IMR-90 (cell line): ENCODE data around the gene POLR3E. TPM values are rescaled to one million over a fixed set of nuclear protein-coding genes. Genes with fewer than 3 reads are reported as not detected.

Source experiments
- ATAC-seq: fragments of 200-7000 bp; cut with Tn5 transposase; 2 replicates; pipeline ENCODE4 v1.9.1; 2020; ENCODE audit warnings: low read depth, mild to moderate bottlenecking, moderate library complexity
- BruUV-seq: library from RNA; stranded (reverse); fragments of 400-500 nt; replicated peaks from 2 replicates; lab custom pipeline; 2021; lab: Mats Ljungman, UMichigan
- CTCF ChIA-PET: fragments of 300-600 bp; formaldehyde crosslinking; extraction: SDS; loops from one replicate; lab custom pipeline; 2021; ENCODE audit warnings: antibody characterized with exemption; lab: Yijun Ruan, JAX
- POLR2A ChIA-PET: fragments of 300-600 bp; sonication (Branson Sonifier 250); formaldehyde crosslinking; loops from one replicate; lab custom pipeline; 2022; ENCODE audit warnings: antibody characterized with exemption; ENCODE audit not compliant: unreplicated experiment; lab: Charles Lee
- DNase-seq: peaks from one replicate; pipeline ENCODE4 v3.0.0; 2013
- H2AFZ ChIP-seq: replicated peaks from 2 replicates; pipeline ENCODE3; 2013; ENCODE audit warnings: low read length, mild to moderate bottlenecking; ENCODE audit not compliant: poor library complexity
- H2AK5ac ChIP-seq: 2 replicates; pipeline ENCODE4 v1.6.1; 2013; ENCODE audit warnings: low read depth, low read length, inconsistent platforms
- H2AK9ac ChIP-seq: replicated peaks from 2 replicates; pipeline ENCODE3; 2013; ENCODE audit warnings: mild to moderate bottlenecking, low read depth, low read length, moderate library complexity; ENCODE audit not compliant: poor library complexity
- H2BK120ac ChIP-seq: 2 replicates; pipeline ENCODE4 v1.6.1; 2013; ENCODE audit warnings: low read depth, low read length, inconsistent platforms
- H2BK15ac ChIP-seq: 3 replicates; pipeline ENCODE4 v1.6.1; 2013; ENCODE audit warnings: low read depth, low read length, inconsistent platforms
- H2BK20ac ChIP-seq: 2 replicates; pipeline ENCODE4 v1.6.1; 2013; ENCODE audit warnings: low read depth, mild to moderate bottlenecking, inconsistent platforms, low read length, moderate library complexity
- H2BK5ac ChIP-seq: 2 replicates; pipeline ENCODE4 v1.6.1; 2013; ENCODE audit warnings: mild to moderate bottlenecking, low read depth, low read length, inconsistent platforms; ENCODE audit not compliant: poor library complexity, severe bottlenecking
- H3K14ac ChIP-seq: replicated peaks from 2 replicates; pipeline ENCODE4 v1.6.1; 2013; ENCODE audit warnings: low read depth, low read length, inconsistent platforms
- H3K18ac ChIP-seq: 2 replicates; pipeline ENCODE4 v1.6.1; 2013; ENCODE audit warnings: low read depth, low read length, control low read depth
- H3K23ac ChIP-seq: 2 replicates; pipeline ENCODE4 v1.6.1; 2013; ENCODE audit warnings: low read depth, low read length, inconsistent platforms
- H3K27ac ChIP-seq: 2 replicates; pipeline ENCODE4 v1.5.1; 2013; ENCODE audit warnings: mild to moderate bottlenecking, control low read depth, low read length; ENCODE audit not compliant: insufficient read depth
- H3K27me3 ChIP-seq: 2 replicates; pipeline ENCODE4 v1.6.1; 2013; ENCODE audit warnings: low read length; ENCODE audit not compliant: control insufficient read depth, insufficient read depth
- H3K36me3 ChIP-seq: 2 replicates; pipeline ENCODE4 v1.6.1; 2013; ENCODE audit warnings: low read length, mixed read lengths; ENCODE audit not compliant: control insufficient read depth, insufficient read depth
- H3K4ac ChIP-seq: 2 replicates; pipeline ENCODE4 v1.6.1; 2013; ENCODE audit warnings: low read depth, low read length, inconsistent platforms
- H3K4me1 ChIP-seq: 2 replicates; pipeline ENCODE4 v1.6.1; 2013; ENCODE audit warnings: low read length, mixed read lengths; ENCODE audit not compliant: control insufficient read depth, insufficient read depth
- H3K4me2 ChIP-seq: 2 replicates; pipeline ENCODE4 v1.6.1; 2013; ENCODE audit warnings: low read depth, mild to moderate bottlenecking, control low read depth, low read length, moderate library complexity
- H3K4me3 ChIP-seq: 2 replicates; pipeline ENCODE4 v1.5.1; 2013; ENCODE audit warnings: low read depth, mild to moderate bottlenecking, control low read depth, low read length, moderate library complexity; ENCODE audit not compliant: insufficient read depth
- H3K56ac ChIP-seq: 2 replicates; pipeline ENCODE4 v1.6.1; 2013; ENCODE audit warnings: low read length, inconsistent platforms; ENCODE audit not compliant: insufficient read depth; ENCODE audit errors: extremely low read depth
- H3K79me1 ChIP-seq, 2 experiments: 2 replicates each; pipeline ENCODE4 v1.6.1; 2013; ENCODE audit warnings: low read length in 2 of 2, inconsistent platforms in 1 of 2, low read depth in 1 of 2
- H3K9ac ChIP-seq: 2 replicates; pipeline ENCODE4 v1.6.1; 2013; ENCODE audit warnings: low read depth, low read length, control low read depth
- H3K9me1 ChIP-seq: 2 replicates; pipeline ENCODE4 v1.6.1; 2013; ENCODE audit warnings: low read length, inconsistent platforms; ENCODE audit not compliant: insufficient read depth
- H3K9me3 ChIP-seq: 2 replicates; pipeline ENCODE4 v1.6.1; 2013; ENCODE audit warnings: low read length; ENCODE audit not compliant: control insufficient read depth, insufficient read depth
- H4K20me1 ChIP-seq: 2 replicates; pipeline ENCODE4 v1.6.1; 2013; ENCODE audit warnings: low read length, inconsistent platforms; ENCODE audit not compliant: insufficient read depth
- H4K5ac ChIP-seq: 2 replicates; pipeline ENCODE4 v1.6.1; 2013; ENCODE audit warnings: mild to moderate bottlenecking, low read depth, low read length, control low read depth
- H4K8ac ChIP-seq, 2 experiments: 2 replicates each; pipeline ENCODE4 v1.6.1; 2013; ENCODE audit warnings: low read depth in 2 of 2, low read length in 2 of 2, control low read depth in 1 of 2, inconsistent platforms in 1 of 2
- H4K91ac ChIP-seq: 2 replicates; pipeline ENCODE4 v1.6.1; 2013; ENCODE audit warnings: low read depth, low read length, inconsistent platforms; ENCODE audit not compliant: insufficient read depth
- CHD1 ChIP-seq: IDR thresholded peaks from 2 replicates; pipeline ENCODE4 v1.6.1; 2012; ENCODE audit warnings: low read depth, low read length, improper control_type of control experiment
- FOS ChIP-seq: fragments of 150-350 bp; IDR thresholded peaks from 2 replicates; pipeline ENCODE4 v1.6.1; 2016; ENCODE audit warnings: low read depth, low read length
- MAFK ChIP-seq: IDR thresholded peaks from 2 replicates; pipeline ENCODE4 v1.6.1; 2012; ENCODE audit warnings: low read depth, low read length, improper control_type of control experiment
- MXI1 ChIP-seq: IDR thresholded peaks from 2 replicates; pipeline ENCODE4 v1.6.1; 2012; ENCODE audit warnings: low read depth, mild to moderate bottlenecking, low read length, moderate library complexity, borderline replicate concordance
- NFE2L2 ChIP-seq: fragments of 150-350 bp; IDR thresholded peaks from 2 replicates; pipeline ENCODE4 v1.6.1; 2016; ENCODE audit warnings: low read depth, mild to moderate bottlenecking, low read length
- POLR2A ChIP-seq: IDR thresholded peaks from 2 replicates; pipeline ENCODE4 v1.6.1; 2012; ENCODE audit warnings: mild to moderate bottlenecking, low read depth, low read length
- RAD21 ChIP-seq: IDR thresholded peaks from 2 replicates; pipeline ENCODE4 v1.6.1; 2012; ENCODE audit warnings: low read length, improper control_type of control experiment
- SMC3 ChIP-seq: fragments of 150-350 bp; IDR thresholded peaks from 2 replicates; pipeline ENCODE4 v1.6.1; 2016; ENCODE audit warnings: low read depth, mild to moderate bottlenecking, antibody characterized with exemption, low read length, moderate library complexity
- WGBS, 2 experiments: methylation state at CpG; one replicate each; pipeline versions ENCODE4 v1.1.5 to v1.1.7; 2013; ENCODE audit warnings: missing lambda C conversion rate in 2 of 2; ENCODE audit not compliant: insufficient read length in 1 of 2; ENCODE audit errors: extremely low coverage in 2 of 2; 5-methylcytosine and 5-hydroxymethylcytosine counted together
- dilution Hi-C: fragments of 300-500 bp; cut with HindIII; formaldehyde crosslinking; loops from one replicate; pipeline ENCODE4 v1.14.3; 2018; ENCODE audit warnings: low sequenced_read_pairs; ENCODE audit not compliant: unreplicated experiment
- in situ Hi-C: fragments of 300-500 bp; cut with MboI; formaldehyde crosslinking; loops from 3 replicates; pipeline ENCODE4 v1.14.3; 2019; ENCODE audit warnings: low sequenced_read_pairs, inconsistent platforms, mixed read lengths
- intact Hi-C: fragments of 100-400 bp; cut with micrococcal nuclease; formaldehyde crosslinking; loops from 2 replicates; pipeline ENCODE4 v1.10.0; 2022
- polyA plus RNA-seq, 3 experiments: library from polyadenylated mRNA; depleted of rRNA; stranded (reverse); fragments of >200 nt; gene quantifications; 2 replicates each; pipeline ENCODE4 v1.2.3, GENCODE V29; 2012; ENCODE audit warnings: low replicate concordance in 1 of 3
- total RNA-seq: library from RNA; depleted of rRNA; stranded (reverse); fragments of >200 nt; gene quantifications from 2 replicates; pipeline ENCODE4 v1.2.3, GENCODE V29; 2012
- TF ChIP-seq, protein P1 (sequence below): fragments of 150-350 bp; IDR thresholded peaks from 2 replicates; pipeline ENCODE4 v1.6.1; 2017; ENCODE audit warnings: mild to moderate bottlenecking, antibody characterized with exemption, low read length, low read depth

POLR3E gene
- total and polyA plus RNA-seq, 2 of the 4 experiments (the other 2 are of a cell fraction), result 19.9 to 46.0 TPM

DNA sequence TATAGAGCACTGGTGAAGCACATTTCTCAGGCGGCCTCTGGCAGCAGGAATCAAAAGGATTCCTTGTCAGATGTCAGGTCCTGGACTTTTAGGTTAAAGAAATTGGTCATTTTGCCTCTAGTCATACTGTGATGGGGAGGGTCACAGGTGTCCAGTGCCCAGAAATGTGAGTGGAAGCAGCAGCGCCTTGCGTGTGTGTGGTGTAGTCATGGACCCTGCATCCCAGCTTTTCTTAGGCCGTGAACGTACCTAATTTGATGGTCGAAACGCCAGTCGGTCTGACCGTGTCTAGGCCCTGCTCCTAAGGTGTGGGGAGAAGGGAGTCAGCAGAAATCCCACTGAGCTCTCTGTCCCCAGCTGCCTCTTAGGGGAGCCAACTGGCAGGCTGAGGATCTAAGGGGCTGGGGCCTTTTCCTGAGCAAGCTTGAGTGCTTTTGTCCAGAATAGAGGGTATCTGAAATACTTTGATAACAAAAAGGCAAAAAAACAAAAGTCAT lies 32.0 kb downstream of the POLR3E start:
- H3K27ac ChIP-seq, result no peak overlapping the region
- H2BK15ac ChIP-seq, result no peak overlapping the region
- no peak overlapping the region for H4K5ac ChIP-seq
- no peaks in the 10 kb centered on the region for H3K27me3 ChIP-seq
- 100% methylated on average over 1 of the region's 9 CpGs; no CpG with 5 or more reads in 1 of the 2 experiments for WGBS, 2 experiments
- no peak overlapping the region for H3K4me3 ChIP-seq
- ChIA-PET CTCF (interaction anchor here (1.0 kb wide), 2 partner anchors 11 to 28 kb away, joined by 7 to 8 read pairs; no protein-coding TSS in a partner anchor), POLR2A (interaction anchor here (0.6 kb wide), 1 partner anchor 51 kb away, joined by 4 read pairs; no protein-coding TSS in a partner anchor)
- DNase-seq (no peak), ATAC-seq (no peak)
- peaks cover 16 to 42% of the 10 kb centered on the region in 2 experiments for H3K79me1 ChIP-seq
- no peak overlapping the region for H2BK5ac ChIP-seq
- H3K36me3 ChIP-seq, result peaks cover 59% of the 10 kb centered on the region
- H3K4me1 ChIP-seq, result peaks cover 2% of the 10 kb centered on the region; the same call in 1 of the 2 replicates
- no peak overlapping the region for H3K18ac ChIP-seq
- peak overlapping the region; percentile 65 for H2AK9ac ChIP-seq
- H2AK5ac ChIP-seq, result no peak overlapping the region
- H3K9ac ChIP-seq, result no peak overlapping the region
- TF ChIP-seq MXI1 (no peak), CHD1 (no peak), MAFK (no peak), SMC3 (no peak), FOS (no peak), POLR2A (no peak), NFE2L2 (no peak), RAD21 (no peak)
- TF ChIP-seq, protein P1, sequence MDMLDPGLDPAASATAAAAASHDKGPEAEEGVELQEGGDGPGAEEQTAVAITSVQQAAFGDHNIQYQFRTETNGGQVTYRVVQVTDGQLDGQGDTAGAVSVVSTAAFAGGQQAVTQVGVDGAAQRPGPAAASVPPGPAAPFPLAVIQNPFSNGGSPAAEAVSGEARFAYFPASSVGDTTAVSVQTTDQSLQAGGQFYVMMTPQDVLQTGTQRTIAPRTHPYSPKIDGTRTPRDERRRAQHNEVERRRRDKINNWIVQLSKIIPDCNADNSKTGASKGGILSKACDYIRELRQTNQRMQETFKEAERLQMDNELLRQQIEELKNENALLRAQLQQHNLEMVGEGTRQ, result no peak
- BruUV-seq, result no TSS peak
- dilution Hi-C loops (no loop called here), intact Hi-C loops (no loop called here), in situ Hi-C loops (loop anchor here (25.0 kb wide), 1 partner anchor 1167 kb away; the partner anchor contains the start of genes DNAH3 and LDAF1)
- no peak overlapping the region for H4K91ac ChIP-seq
- no peak overlapping the region for H3K4ac ChIP-seq
- H3K4me2 ChIP-seq, result no peak overlapping the region
- no peak overlapping the region for H2BK120ac ChIP-seq
- no peak overlapping the region for H3K56ac ChIP-seq
- no peak overlapping the region for H3K14ac ChIP-seq
- H2BK20ac ChIP-seq, result no peak overlapping the region
- H4K8ac ChIP-seq, result no peak overlapping the region
- no peaks in the 10 kb centered on the region for H3K9me3 ChIP-seq
- no peak overlapping the region for H3K23ac ChIP-seq
- peaks cover 11% of the 10 kb centered on the region for H4K20me1 ChIP-seq
- peaks cover 6% of the 10 kb centered on the region; the same call in 1 of the 2 replicates for H3K9me1 ChIP-seq
- H2AFZ ChIP-seq, result no peak overlapping the region
